Parathyroid adenoma (tissue), 2 donors: Measurements from ENCODE around the gene TMEM235.

Source experiments
- H2AFZ ChIP-seq: fragments of 300-600 bp; sonication (generic); one replicate; pipeline ENCODE4 v1.7.0; 2017; ENCODE audit warnings: antibody characterized with exemption, mild to moderate bottlenecking
- H3K27ac ChIP-seq: fragments of 300-600 bp; sonication (generic); one replicate; pipeline ENCODE4 v1.7.0; 2017
- H3K27me3 ChIP-seq: fragments of 300-600 bp; sonication (generic); one replicate; pipeline ENCODE4 v1.7.0; 2017; ENCODE audit warnings: low read length; ENCODE audit not compliant: control insufficient read depth, insufficient read depth
- H3K36me3 ChIP-seq: fragments of 300-600 bp; sonication (generic); one replicate; pipeline ENCODE4 v1.7.0; 2017; ENCODE audit warnings: low read length; ENCODE audit not compliant: control insufficient read depth, insufficient read depth
- H3K4me1 ChIP-seq: fragments of 300-600 bp; sonication (generic); one replicate; pipeline ENCODE4 v1.7.0; 2017; ENCODE audit warnings: control low read depth
- H3K4me2 ChIP-seq: fragments of 300-600 bp; sonication (generic); one replicate; pipeline ENCODE4 v1.7.0; 2017; ENCODE audit warnings: low read length
- H3K4me3 ChIP-seq: fragments of 300-600 bp; sonication (generic); one replicate; pipeline ENCODE4 v1.7.0; 2017; ENCODE audit warnings: low read depth, low read length
- H3K79me2 ChIP-seq: fragments of 300-600 bp; sonication (generic); one replicate; pipeline ENCODE4 v1.7.0; 2017; ENCODE audit warnings: control low read depth
- H3K9ac ChIP-seq: fragments of 300-600 bp; sonication (generic); one replicate; pipeline ENCODE4 v1.7.0; 2017; ENCODE audit warnings: mild to moderate bottlenecking
- H3K9me3 ChIP-seq: fragments of 300-600 bp; sonication (generic); one replicate; pipeline ENCODE4 v1.7.0; 2017; ENCODE audit warnings: low read length; ENCODE audit not compliant: control insufficient read depth
- TF ChIP-seq, protein P1 (sequence below): fragments of 300-600 bp; sonication (generic); IDR thresholded peaks from one replicate; pipeline ENCODE4 v1.7.0; 2017; ENCODE audit warnings: antibody characterized with exemption, mild to moderate bottlenecking
- donor health status: primary hyperparathyroidism.

Gene TMEM235

DNA sequence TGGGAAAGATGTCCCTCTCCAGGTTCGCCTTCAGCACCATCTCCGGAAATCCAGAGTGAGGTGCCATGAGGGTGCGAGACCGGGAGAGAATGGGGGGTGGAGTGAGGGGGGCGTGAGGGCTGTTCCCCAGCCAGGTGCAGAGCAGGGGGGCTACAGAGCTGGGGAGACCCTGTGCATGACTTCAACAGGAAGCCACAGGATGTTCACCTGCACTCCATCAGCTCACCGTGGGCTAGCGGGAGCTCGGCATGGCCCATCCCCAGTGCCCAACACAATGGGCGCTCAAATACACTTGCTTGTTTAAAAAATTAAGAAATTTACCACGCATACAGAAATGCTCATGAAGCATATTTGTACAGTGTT lies 27.7 kb downstream of the TMEM235 start:
- H3K4me1 ChIP-seq = peaks cover 11% of the 10 kb centered on the region
- H3K4me3 ChIP-seq = no peak overlapping the region
- H2AFZ ChIP-seq = no peak overlapping the region
- no peak overlapping the region for H3K9ac ChIP-seq
- H3K9me3 ChIP-seq = no peaks in the 10 kb centered on the region
- no peak overlapping the region for H3K4me2 ChIP-seq
- no peaks in the 10 kb centered on the region for H3K79me2 ChIP-seq
- no peaks in the 10 kb centered on the region for H3K36me3 ChIP-seq
- TF ChIP-seq, protein P1, sequence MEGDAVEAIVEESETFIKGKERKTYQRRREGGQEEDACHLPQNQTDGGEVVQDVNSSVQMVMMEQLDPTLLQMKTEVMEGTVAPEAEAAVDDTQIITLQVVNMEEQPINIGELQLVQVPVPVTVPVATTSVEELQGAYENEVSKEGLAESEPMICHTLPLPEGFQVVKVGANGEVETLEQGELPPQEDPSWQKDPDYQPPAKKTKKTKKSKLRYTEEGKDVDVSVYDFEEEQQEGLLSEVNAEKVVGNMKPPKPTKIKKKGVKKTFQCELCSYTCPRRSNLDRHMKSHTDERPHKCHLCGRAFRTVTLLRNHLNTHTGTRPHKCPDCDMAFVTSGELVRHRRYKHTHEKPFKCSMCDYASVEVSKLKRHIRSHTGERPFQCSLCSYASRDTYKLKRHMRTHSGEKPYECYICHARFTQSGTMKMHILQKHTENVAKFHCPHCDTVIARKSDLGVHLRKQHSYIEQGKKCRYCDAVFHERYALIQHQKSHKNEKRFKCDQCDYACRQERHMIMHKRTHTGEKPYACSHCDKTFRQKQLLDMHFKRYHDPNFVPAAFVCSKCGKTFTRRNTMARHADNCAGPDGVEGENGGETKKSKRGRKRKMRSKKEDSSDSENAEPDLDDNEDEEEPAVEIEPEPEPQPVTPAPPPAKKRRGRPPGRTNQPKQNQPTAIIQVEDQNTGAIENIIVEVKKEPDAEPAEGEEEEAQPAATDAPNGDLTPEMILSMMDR = no peak
- H3K27ac ChIP-seq = no peak overlapping the region
- no peaks in the 10 kb centered on the region for H3K27me3 ChIP-seq

DNA sequence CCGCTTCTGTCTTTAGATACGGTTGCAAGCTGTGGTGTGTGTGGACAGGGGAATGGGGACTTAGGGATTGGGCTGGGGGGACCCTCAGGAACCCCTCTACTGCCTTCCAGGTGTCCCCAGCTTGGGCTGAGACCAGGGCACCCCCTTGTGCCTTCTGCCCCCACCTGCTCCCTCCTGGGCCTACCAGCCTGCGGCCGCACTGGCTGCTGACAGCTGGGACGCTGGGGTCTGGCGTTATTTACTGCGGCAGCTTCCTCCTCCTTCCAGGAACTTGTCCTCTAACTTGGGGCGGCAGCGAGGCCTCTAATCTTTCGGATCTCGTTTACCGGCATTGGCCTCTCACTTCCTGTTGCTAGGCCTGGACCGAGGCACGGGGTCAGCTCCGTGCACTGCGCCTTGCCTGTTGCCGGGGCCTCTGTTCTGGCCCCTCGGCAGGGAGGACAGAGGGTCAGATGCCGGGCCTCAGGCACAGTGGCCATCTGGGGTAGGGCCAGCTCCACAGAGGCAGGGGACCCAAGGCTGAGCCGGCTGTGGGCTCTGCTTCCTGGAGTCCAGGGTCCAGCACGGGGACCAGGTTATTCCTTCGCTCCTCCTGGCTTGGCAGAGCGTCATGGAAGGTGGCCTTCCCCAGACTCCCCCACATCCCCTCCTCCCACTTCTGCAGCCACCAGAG lies 31.8 kb downstream of the TMEM235 start:
- peaks cover 7% of the 10 kb centered on the region for H3K4me1 ChIP-seq
- no peaks in the 10 kb centered on the region for H3K36me3 ChIP-seq
- TF ChIP-seq, protein P1 = no peak
- no peak overlapping the region for H3K4me2 ChIP-seq
- H3K27ac ChIP-seq = peak overlapping the region; percentile 36
- no peak overlapping the region for H3K9ac ChIP-seq
- no peaks in the 10 kb centered on the region for H3K79me2 ChIP-seq
- peak overlapping the region; percentile 33 for H2AFZ ChIP-seq
- no peak overlapping the region for H3K4me3 ChIP-seq
- no peaks in the 10 kb centered on the region for H3K9me3 ChIP-seq
- no peaks in the 10 kb centered on the region for H3K27me3 ChIP-seq

DNA sequence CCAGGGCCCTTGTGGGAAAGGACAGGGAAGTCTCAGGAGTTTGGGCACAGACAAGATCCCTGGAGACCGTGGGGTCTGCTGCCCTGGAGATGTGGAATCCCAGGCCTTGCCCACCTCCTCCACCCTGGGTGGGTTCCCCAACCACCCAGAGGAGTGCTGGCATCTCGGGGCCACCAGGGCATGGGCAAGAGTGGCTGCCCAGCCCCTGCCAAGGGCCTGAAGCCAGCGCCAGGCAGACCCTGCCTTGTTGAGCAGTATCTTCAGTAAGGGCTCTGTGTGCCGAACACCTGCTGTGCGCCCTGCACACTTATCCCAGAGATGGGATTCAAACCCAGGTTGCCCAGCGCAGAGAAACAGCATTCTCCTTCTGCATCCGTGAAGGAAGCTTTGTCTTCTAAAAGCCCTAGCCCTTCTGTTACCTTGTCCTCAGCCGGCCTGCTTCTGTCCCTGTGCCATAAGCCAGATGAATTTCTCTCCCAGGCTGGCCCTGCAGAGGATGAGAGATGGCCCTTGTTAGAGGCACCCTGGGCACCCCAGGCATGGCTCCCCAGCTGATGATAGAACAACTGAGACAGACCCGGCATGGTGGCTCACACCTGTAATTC lies 32.4 kb downstream of the TMEM235 start:
- no peak overlapping the region for H2AFZ ChIP-seq
- H3K9me3 ChIP-seq = no peaks in the 10 kb centered on the region
- H3K27ac ChIP-seq = no peak overlapping the region
- TF ChIP-seq, protein P1 = no peak
- H3K4me1 ChIP-seq = peaks cover 3% of the 10 kb centered on the region
- H3K4me3 ChIP-seq = no peak overlapping the region
- no peak overlapping the region for H3K9ac ChIP-seq
- no peaks in the 10 kb centered on the region for H3K27me3 ChIP-seq
- no peaks in the 10 kb centered on the region for H3K36me3 ChIP-seq
- no peaks in the 10 kb centered on the region for H3K79me2 ChIP-seq
- no peak overlapping the region for H3K4me2 ChIP-seq

- Histone ChIP-seq H3K9me3 (no peaks in the 10 kb centered on the region), H3K36me3 (no peaks in the 10 kb centered on the region), H3K27me3 (no peaks in the 10 kb centered on the region), H3K79me2 (no peaks in the 10 kb centered on the region), H3K27ac (no peak overlapping the region), H3K4me1 (no peaks in the 10 kb centered on the region), H3K9ac (no peak overlapping the region), H3K4me2 (no peak overlapping the region), H3K4me3 (no peak overlapping the region), H2AFZ (no peak overlapping the region)
- TF ChIP-seq, protein P1 = no peak
These were observed 33.2 kb downstream of the TMEM235 start for GRCh38 chr17:78264590-78264989.

DNA sequence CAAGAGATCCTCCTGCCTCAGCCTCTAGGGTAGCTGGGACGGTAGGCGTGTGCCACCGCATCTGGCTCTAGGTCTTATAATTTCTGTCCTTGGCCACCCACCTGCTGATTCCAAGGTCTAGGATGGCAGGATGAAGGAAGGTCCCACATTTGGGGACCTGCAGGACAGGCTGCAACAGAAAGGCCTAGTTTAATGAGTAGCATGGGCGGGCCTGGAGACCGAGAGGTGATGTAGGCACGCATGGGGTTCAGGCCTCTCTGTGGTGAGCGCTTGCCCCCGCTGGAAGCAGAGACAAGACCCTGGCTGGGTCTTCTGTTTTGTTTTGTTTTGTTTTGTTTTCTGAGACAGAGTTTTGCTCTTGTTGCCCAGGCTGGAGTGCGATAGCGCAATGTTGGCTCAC lies 33.7 kb downstream of the TMEM235 start:
- H3K79me2 ChIP-seq = no peaks in the 10 kb centered on the region
- no peak overlapping the region for H3K27ac ChIP-seq
- H3K9ac ChIP-seq = no peak overlapping the region
- H3K4me3 ChIP-seq = no peak overlapping the region
- no peaks in the 10 kb centered on the region for H3K4me1 ChIP-seq
- H2AFZ ChIP-seq = no peak overlapping the region
- H3K36me3 ChIP-seq = no peaks in the 10 kb centered on the region
- H3K9me3 ChIP-seq = no peaks in the 10 kb centered on the region
- TF ChIP-seq, protein P1 = no peak
- H3K27me3 ChIP-seq = no peaks in the 10 kb centered on the region
- no peak overlapping the region for H3K4me2 ChIP-seq
